ENCODE results near the gene AQP7.
"Not testable (repeated sequence)": the region's sequence is repeated elsewhere in the genome, so short reads cannot be mapped to it uniquely, and the experiment has no call there.

The AQP7 gene

DNA sequence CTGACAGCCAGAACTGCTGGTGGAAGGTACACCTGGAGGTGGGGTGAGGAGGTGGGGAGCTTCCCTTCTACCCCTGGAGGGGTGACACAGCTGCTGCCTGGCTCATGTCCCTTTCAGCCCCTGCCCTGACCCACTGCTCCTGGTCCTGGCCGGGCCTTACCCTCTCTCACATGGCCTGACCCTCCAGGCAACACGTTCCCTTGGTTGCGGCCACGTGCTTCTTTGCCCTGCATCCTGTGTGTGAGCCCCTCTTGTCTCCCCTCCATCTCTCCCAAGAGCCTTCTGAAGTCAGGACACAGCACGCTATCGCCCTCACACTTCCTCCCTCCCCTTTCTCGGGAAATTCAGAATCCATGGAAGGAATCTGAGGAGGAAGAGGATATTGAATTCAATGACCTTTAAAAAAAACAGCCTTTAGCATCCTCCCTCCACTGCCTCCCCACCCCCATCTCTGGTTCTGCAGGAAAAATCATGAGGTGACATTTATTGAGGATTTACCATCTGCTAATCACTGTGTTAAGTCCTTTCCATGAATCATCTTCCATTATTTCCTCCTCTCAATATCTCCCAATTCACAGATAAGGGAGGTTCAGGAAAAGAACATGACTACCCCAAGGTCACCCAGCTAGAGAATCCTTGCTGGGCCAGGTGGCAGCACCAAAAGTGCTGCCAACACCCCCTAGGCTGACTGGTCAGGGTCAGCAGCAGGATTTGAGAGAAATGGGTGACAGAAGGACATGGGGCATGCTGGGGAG is 36.7 kb upstream of the AQP7 start:
- H3K27ac Mint-ChIP-seq = peak overlapping the region; percentile 32
- no peak for DNase-seq (ENCODE audit: low spot score in 2 of 2)
- H3K9me3 Mint-ChIP-seq = no peaks in the 10 kb centered on the region
- H3K4me3 Mint-ChIP-seq = no peak overlapping the region
- peaks cover 22% of the 10 kb centered on the region for H3K4me1 Mint-ChIP-seq
- ATAC-seq = no peak
- peaks cover 13% of the 10 kb centered on the region for H3K36me3 Mint-ChIP-seq

DNA sequence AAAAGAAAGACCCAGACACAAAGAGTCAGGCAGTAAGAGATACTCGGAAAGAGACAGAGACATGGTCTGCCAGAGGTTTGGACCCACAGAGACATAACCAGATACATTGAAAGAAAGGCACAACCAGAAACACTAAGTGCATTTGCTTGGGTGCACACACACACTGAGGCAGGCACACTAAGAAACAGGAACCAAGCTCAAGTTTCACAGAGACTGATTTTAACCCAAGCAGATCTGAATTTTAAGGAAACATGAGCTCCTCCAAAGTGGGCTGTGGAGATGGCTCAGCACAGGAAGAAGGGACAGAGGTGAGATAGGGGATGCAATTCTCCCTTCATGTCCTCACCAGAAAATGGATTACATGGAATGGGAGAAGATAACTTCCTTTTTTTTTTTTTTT is 35.5 kb upstream of the AQP7 start:
- no peak for DNase-seq (ENCODE audit: low spot score in 2 of 2)
- no peak overlapping the region for H3K27ac Mint-ChIP-seq
- ATAC-seq = no peak
- peaks cover 17% of the 10 kb centered on the region for H3K4me1 Mint-ChIP-seq
- peaks cover 13% of the 10 kb centered on the region for H3K36me3 Mint-ChIP-seq
- H3K9me3 Mint-ChIP-seq = no peaks in the 10 kb centered on the region
- H3K4me3 Mint-ChIP-seq = no peak overlapping the region

DNA sequence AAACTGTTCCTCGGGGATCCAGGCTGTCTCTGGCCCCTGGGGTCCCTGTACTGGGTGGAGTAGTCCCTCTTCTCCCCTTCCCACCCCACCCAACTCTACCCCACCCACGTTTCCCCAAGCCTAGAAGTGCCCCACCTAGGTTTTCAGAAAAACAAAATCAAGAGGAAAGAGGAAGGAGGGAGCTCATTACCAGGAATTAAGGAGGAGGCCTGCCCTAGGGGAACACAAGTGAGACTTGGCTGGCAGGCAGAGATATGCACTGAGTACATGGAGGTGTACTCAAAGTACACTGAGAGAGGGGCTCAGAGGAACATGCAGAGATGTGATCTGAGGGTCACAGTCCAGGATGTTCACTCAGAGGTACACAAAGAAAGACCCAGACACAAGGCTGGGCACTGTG is 34.8 kb upstream of the AQP7 start:
- peaks cover 17% of the 10 kb centered on the region for H3K4me1 Mint-ChIP-seq
- DNase-seq (ENCODE audit: low spot score in 2 of 2) (no peak), ATAC-seq (no peak)
- H3K36me3 Mint-ChIP-seq = peaks cover 12% of the 10 kb centered on the region
- peak overlapping the region; percentile 74 for H3K27ac Mint-ChIP-seq
- no peak overlapping the region for H3K4me3 Mint-ChIP-seq
- no peaks in the 10 kb centered on the region for H3K9me3 Mint-ChIP-seq

DNA sequence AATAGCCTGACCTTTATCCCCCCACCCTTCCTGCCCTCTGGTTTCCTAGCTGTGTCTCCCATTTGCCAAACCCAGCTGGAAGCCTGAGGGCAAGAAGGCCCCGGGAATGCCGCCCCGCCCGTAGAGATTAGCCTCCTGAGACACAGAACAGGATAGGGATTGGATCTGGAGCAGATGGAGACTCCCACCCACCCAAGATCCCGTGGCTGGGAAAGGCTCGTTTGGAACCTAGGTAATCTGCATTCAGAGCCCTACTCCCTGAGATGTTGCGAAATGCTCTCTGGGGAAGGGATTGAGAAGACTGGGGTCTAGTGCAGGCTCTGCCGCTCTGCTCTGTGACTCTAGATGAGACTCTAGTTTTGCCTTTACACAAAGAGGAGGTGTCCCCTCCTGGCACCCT is 34.1 kb upstream of the AQP7 start:
- Mint-ChIP-seq H3K4me1 (peaks cover 20% of the 10 kb centered on the region), H3K36me3 (peaks cover 6% of the 10 kb centered on the region), H3K9me3 (no peaks in the 10 kb centered on the region), H3K4me3 (no peak overlapping the region), H3K27ac (peak overlapping the region; percentile 74)
- no peak for ATAC-seq
- DNase-seq (ENCODE audit: low spot score in 2 of 2) = no peak

DNA sequence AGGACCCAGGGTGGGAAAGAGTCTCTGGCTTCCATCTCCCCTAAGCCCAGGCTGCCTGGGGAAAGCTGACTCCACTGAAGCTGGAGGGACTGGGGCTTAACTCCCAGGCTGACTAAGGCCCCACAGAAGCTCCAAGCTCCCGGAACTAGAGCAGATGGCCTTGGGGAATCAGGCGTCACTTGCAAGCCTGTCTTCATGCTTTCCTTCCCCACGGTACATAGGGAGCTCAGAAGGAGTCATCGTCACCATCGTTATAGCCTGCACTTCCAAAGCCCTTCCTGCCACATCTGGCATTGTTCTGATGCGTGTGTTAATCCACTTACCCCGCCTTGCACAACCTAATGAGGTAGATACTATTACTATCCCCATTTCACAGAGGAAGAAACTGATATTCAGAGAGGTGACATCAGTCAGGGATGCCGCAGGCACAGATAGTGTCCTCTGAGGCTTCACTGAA is 33.5 kb upstream of the AQP7 start:
- ATAC-seq (no peak), DNase-seq (ENCODE audit: low spot score in 2 of 2) (no peak)
- peaks cover 6% of the 10 kb centered on the region for H3K36me3 Mint-ChIP-seq
- no peak overlapping the region for H3K27ac Mint-ChIP-seq
- H3K4me3 Mint-ChIP-seq = no peak overlapping the region
- peaks cover 22% of the 10 kb centered on the region for H3K4me1 Mint-ChIP-seq
- H3K9me3 Mint-ChIP-seq = no peaks in the 10 kb centered on the region

DNA sequence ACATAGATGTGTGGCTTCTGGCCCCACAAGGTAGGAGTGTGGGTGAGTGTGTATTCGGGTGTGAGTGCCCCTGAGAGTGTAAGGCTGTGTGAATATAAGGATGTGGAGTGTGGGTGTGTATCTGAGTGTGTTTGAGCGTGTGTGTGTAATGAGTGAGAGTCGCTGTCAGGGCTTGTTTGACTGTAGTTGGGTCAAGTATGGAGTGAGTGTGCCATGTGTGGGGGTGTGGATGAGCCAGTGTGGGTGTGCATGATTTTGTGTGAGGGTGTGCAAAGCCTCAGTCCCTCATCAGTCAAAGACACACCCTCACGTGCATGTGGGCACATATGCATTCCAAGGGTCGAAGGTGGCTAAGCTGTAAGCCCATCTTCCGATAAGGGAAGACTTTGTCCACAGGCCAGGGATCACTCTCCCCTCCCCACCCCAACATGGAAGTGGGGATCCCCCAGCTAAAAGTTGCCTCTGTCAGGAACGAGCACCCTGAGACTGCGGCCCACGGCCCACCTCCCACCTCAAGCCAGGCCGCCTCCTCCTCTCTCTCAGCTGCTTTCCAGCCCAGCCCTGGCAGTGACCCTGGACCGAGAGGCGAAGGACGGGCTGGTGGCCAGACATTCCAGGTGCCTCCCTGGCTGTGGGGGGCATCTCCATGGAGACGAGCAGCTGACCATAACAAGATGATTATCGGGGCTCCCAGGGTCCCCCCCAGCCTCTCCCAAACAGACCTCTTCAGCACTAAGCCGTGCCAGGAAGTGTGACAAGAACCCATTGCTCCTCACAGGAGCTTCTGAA is 32.1 kb upstream of the AQP7 start:
- peaks cover 12% of the 10 kb centered on the region for H3K4me1 Mint-ChIP-seq
- no peak overlapping the region for H3K4me3 Mint-ChIP-seq
- DNase-seq (ENCODE audit: low spot score in 2 of 2) = no peak
- H3K27ac Mint-ChIP-seq = no peak overlapping the region
- ATAC-seq = peak; percentile 5
- no peaks in the 10 kb centered on the region for H3K9me3 Mint-ChIP-seq
- no peaks in the 10 kb centered on the region for H3K36me3 Mint-ChIP-seq

DNA sequence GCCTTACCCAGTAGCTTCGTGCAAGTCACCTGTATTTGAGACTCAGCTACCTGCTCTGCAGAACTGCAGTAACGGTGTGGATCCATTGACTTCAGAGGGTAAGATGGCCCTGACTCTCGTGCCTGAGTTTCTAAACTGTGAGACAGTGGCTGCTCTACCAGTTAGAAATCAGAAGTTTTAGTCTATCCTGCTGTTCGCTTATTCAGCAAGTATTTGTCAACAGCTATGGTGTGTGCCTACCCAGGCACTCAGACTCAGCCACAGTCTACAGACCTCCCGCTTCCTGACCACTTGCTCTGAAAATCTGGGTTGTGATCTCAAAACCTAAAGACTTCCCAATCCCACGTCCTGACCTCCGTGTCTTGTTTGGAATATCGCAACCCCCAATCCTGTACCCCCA is 31.5 kb upstream of the AQP7 start:
- ATAC-seq (no peak), DNase-seq (ENCODE audit: low spot score in 2 of 2) (no peak)
- no peak overlapping the region for H3K27ac Mint-ChIP-seq
- no peaks in the 10 kb centered on the region for H3K36me3 Mint-ChIP-seq
- peaks cover 12% of the 10 kb centered on the region for H3K4me1 Mint-ChIP-seq
- H3K9me3 Mint-ChIP-seq = no peaks in the 10 kb centered on the region
- no peak overlapping the region for H3K4me3 Mint-ChIP-seq

DNA sequence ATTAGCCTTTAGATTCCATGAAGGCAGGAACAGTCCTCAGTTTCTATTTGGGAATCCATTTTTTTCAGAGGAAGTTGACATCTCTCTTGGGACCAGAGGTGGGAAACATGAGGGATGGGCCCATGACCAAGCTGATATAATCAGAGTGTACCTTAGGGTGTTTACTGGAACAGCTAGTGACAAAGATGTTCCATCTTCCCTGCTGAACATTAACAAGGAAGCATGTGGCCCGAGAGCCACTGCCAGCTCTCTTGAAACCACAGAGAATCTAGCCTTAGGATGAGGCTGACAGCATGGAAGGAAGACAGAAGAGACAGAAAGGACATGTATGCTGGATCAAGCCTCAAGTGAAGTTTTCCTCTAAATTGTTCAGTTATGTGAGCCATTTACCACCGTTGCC is 29.1 kb upstream of the AQP7 start:
- Mint-ChIP-seq H3K4me1 (peaks cover 22% of the 10 kb centered on the region), H3K4me3 (no peak overlapping the region), H3K27ac (peak overlapping the region; percentile 11), H3K9me3 (no peaks in the 10 kb centered on the region), H3K36me3 (no peaks in the 10 kb centered on the region)
- DNase-seq (ENCODE audit: low spot score in 2 of 2) (no peak), ATAC-seq (no peak)

DNA sequence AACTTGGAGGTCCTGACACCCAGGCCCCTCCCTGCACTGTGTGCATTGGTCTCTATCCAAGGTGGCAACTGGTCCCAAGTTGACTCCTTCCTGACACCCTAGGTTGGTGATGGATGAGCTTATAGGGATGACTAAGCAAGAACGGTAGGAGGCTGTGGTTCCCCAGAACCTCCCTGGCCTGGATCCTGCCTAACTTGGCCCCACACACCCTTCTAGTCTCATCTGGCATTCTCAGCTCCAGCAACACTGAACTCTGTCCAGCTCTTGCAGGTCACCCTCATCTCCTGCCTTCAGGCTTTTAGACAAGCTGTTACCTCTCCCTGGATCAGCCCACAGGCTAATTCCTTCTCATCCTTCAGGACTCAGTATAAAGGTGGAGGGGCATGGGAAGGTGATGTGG is 28.6 kb upstream of the AQP7 start:
- H3K36me3 Mint-ChIP-seq = no peaks in the 10 kb centered on the region
- ATAC-seq (peak; percentile 7), DNase-seq (ENCODE audit: low spot score in 2 of 2) (no peak)
- H3K4me1 Mint-ChIP-seq = peaks cover 26% of the 10 kb centered on the region
- no peak overlapping the region for H3K4me3 Mint-ChIP-seq
- H3K27ac Mint-ChIP-seq = no peak overlapping the region
- H3K9me3 Mint-ChIP-seq = no peaks in the 10 kb centered on the region

DNA sequence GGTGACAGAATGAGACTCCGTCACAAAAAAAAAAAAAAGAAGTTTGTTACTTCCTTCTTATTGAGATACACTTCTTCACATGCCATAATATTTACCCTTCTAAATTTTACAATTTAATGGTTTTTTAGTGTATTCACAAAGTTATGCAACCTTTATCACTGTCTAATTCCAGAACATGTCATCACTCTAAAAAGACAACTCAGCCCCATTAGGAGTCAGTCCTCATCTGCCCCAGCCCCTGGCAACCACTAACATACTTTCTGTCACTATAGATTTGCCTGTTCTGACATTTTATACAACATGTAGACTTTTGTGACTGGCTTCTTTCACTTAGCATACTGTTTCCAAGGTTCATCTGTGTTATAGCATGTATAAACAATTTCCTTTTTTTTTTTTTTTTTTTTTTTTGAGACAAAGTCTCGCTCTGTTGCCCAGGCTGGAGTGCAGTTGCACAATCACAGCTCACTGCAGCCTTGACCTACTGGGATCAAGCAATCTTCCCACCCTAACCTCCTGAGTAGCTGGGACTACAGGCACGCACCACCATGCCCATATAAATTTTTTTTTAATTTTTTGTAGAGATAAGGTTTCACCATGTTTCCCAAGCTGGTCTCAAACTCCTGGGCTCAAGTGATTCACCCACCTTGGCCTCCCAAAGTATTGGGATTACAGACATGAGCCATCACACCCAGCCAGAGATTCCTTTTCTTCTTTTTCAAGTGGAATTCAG is 27.1 kb upstream of the AQP7 start:
- H3K27ac Mint-ChIP-seq = no peak overlapping the region
- H3K4me1 Mint-ChIP-seq = peaks cover 26% of the 10 kb centered on the region
- no peaks in the 10 kb centered on the region for H3K9me3 Mint-ChIP-seq
- no peaks in the 10 kb centered on the region for H3K36me3 Mint-ChIP-seq
- no peak overlapping the region for H3K4me3 Mint-ChIP-seq
- DNase-seq (ENCODE audit: low spot score in 2 of 2) (no peak), ATAC-seq (no peak)

DNA sequence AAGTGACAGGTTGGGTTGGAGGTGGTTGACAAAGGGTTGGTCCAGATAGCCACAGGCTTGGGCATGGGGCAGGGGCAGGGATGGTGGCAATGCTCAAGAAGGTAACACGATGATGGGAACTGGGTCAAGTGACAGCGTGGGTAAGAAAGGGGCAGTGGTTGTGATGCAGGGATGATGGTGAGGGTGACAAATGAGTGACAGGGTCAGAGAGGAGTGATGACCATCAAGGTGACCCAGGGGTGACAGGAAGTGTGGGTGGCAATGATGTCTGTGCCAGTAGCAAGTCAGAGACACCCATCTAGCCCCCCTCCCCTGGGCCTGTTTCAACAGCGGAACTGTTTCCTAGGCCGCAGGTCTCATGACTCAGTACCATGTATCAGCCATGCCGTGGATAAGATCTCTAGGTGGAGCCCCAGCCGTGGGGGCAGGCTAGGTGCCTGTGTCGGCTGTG is 24.5 kb upstream of the AQP7 start:
- Mint-ChIP-seq H3K27ac (peak overlapping the region; percentile 6), H3K4me3 (no peak overlapping the region), H3K9me3 (no peaks in the 10 kb centered on the region), H3K4me1 (peaks cover 20% of the 10 kb centered on the region), H3K36me3 (no peaks in the 10 kb centered on the region)
- DNase-seq (ENCODE audit: low spot score in 2 of 2) (no peak), ATAC-seq (peak; percentile 96)

DNA sequence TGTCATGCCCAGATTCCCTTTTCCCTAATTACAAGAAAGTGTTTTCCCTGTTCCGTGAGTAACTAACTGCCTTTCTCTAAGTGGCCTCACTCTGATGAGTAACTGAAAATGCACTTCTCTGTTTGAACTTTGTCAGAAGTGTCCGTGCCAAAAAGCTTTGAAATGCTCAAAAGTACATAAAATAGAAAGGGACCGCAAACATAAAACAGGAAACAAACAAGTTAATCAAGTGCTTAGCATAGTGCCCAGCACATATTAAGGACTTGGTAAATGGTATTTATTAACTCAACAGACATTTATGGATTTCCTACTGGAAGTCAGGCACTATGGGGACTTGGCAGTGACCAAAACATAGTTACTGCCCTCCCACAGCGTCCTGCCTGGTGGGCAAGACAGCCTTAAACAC is 22.8 kb upstream of the AQP7 start:
- Mint-ChIP-seq H3K9me3 (no peaks in the 10 kb centered on the region), H3K36me3 (no peaks in the 10 kb centered on the region), H3K4me1 (peaks cover 19% of the 10 kb centered on the region), H3K4me3 (no peak overlapping the region), H3K27ac (no peak overlapping the region)
- DNase-seq (ENCODE audit: low spot score in 2 of 2) (no peak), ATAC-seq (no peak)

DNA sequence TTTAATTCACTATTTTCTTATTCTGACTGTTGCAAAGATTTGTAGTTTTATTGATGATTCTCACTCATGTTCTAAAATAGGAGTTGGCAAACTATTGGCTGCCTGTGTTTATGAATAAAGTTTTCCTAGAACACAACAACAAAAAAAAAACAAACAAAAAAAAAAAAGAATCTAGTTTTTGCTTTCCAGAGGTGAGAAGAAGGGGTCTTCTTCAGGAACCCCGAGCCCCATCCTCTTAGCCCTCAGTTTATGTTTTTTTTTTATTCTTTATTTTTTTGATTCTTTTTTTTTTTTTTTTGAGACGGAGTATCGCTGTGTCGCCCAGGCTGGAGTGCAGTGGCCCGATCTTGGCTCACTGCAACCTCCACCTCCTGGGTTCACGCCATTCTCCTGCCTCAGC is 22.1 kb upstream of the AQP7 start:
- not testable (repeated sequence) for ATAC-seq; H3K36me3 Mint-ChIP-seq; H3K4me3 Mint-ChIP-seq; H3K27ac Mint-ChIP-seq; DNase-seq (ENCODE audit: low spot score in 2 of 2); H3K9me3 Mint-ChIP-seq
- peaks cover 25% of the 10 kb centered on the region for H3K4me1 Mint-ChIP-seq

DNA sequence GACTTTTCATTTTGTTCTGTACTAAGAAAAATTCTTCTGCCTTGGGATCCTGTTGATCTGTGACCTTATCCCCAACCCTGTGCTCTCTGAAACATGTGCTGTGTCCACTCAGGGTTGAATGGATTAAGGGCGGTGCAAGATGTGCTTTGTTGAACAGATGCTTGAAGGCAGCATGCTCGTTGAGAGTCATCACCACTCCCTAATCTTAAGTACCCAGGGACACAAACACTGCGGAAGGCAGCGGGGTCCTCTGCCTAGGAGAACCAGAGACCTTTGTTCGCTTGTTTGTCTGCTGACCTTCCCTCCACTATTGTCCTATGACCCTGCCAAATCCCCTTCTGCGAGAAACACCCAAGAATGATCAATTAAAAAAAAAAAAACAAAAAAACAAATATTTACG is 21.7 kb upstream of the AQP7 start:
- not testable (repeated sequence) for H3K9me3 Mint-ChIP-seq; H3K4me3 Mint-ChIP-seq; DNase-seq (ENCODE audit: low spot score in 2 of 2); H3K27ac Mint-ChIP-seq; H3K36me3 Mint-ChIP-seq; ATAC-seq
- peaks cover 28% of the 10 kb centered on the region for H3K4me1 Mint-ChIP-seq

DNA sequence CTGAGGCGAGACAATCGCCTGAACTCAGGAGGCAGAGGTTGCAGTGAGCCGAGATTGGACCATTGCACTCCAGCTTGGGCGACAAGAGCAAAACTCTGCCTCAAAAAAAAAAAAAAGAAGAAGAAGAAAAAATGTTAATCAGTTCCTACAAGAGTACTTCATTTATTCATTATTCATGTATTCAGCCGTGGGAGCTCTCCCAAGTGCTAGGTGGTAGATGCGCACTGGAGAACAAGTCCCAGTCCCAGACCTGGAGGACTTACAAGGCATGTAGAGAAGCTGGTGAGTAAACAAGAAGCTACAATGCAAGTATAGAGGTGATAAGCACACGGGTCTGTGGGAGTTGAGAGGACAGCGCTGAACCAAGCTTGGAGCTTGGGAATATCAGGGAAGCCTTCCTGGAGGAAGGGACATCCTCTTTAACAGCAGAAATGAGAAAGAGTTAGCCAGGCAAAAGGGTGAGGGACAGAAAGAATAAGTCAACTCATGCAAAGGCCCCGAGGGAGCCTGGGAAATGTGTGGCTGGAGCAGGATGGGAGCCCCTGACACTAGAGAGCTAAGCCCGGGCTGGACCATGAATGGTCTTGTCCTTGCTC is 17.4 kb upstream of the AQP7 start:
- no peak for ATAC-seq
- Mint-ChIP-seq H3K4me1 (peaks cover 51% of the 10 kb centered on the region), H3K4me3 (no peak overlapping the region), H3K36me3 (no peaks in the 10 kb centered on the region), H3K9me3 (no peaks in the 10 kb centered on the region), H3K27ac (no peak overlapping the region)
- no peak for DNase-seq (ENCODE audit: low spot score in 2 of 2)

Measured in stimulated activated effector memory CD8-positive, alpha-beta T cell treated with anti-CD3 and anti-CD28 coated beads, Interleukin-12 subunit alpha, Interleukin-12 subunit beta, amount 100 ng/mL, for 72 hours (primary cell).